Ishikawa (cell line): ENCODE results near the gene CCDC192.

Source experiments
- CEBPB ChIP-seq: IDR thresholded peaks from 2 replicates; pipeline ENCODE4 v1.6.1; 2012
- CREB1 ChIP-seq: IDR thresholded peaks from 2 replicates; pipeline ENCODE4 v1.6.1; 2012; ENCODE audit warnings: low read depth
- EGR1 ChIP-seq: IDR thresholded peaks from 2 replicates; pipeline ENCODE4 v1.6.1; 2012
- EP300 ChIP-seq: IDR thresholded peaks from 2 replicates; pipeline ENCODE4 v1.6.1; 2012; ENCODE audit warnings: borderline replicate concordance
- FOXM1 ChIP-seq: IDR thresholded peaks from 2 replicates; pipeline ENCODE4 v1.6.1; 2012; ENCODE audit warnings: low read depth, borderline replicate concordance
- NFIC ChIP-seq: IDR thresholded peaks from 2 replicates; pipeline ENCODE4 v1.6.1; 2012
- RAD21 ChIP-seq: IDR thresholded peaks from 2 replicates; pipeline ENCODE4 v1.6.1; 2012; ENCODE audit warnings: low read depth
- TAF1 ChIP-seq: IDR thresholded peaks from 2 replicates; pipeline ENCODE4 v1.6.1; 2012; ENCODE audit warnings: low read depth, mild to moderate bottlenecking
- TCF12 ChIP-seq: IDR thresholded peaks from 2 replicates; pipeline ENCODE4 v1.6.1; 2012; ENCODE audit warnings: low read depth
- TEAD4 ChIP-seq: IDR thresholded peaks from 2 replicates; pipeline ENCODE4 v1.6.1; 2012
- YY1 ChIP-seq: IDR thresholded peaks from 2 replicates; pipeline ENCODE4 v1.6.1; 2012; ENCODE audit warnings: low read depth
- ZBTB7A ChIP-seq: IDR thresholded peaks from 2 replicates; pipeline ENCODE4 v1.6.1; 2012; ENCODE audit warnings: low read depth
- TF ChIP-seq, protein P1 (sequence below): IDR thresholded peaks from 2 replicates; pipeline ENCODE4 v1.6.1; 2012
- TF ChIP-seq, protein P2 (sequence below): IDR thresholded peaks from 2 replicates; pipeline ENCODE4 v1.6.1; 2012; ENCODE audit warnings: low read depth, mild to moderate bottlenecking
- TF ChIP-seq, protein P3 (sequence below): IDR thresholded peaks from 2 replicates; pipeline ENCODE4 v1.6.1; 2012

The CCDC192 gene

DNA sequence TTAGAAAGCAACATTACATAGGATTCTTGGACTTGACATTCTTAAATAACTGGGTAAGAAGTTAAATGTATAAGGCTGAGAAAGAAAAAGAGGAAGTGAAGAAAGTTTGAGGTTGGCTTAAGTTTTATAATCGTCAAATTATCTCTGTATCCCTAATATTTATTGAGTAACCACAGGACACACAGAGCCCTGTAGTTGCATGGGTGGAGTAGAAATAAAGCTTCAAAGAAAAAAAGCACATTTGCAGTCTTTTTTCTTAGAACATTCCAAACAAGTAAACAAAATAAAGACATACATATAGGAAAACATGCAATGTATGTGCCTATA, 137.0 kb downstream of the CCDC192 start:
- TF ChIP-seq RAD21 = no peak
- no peak for TF ChIP-seq TCF12
- TF ChIP-seq CREB1 = no peak
- TF ChIP-seq ZBTB7A = no peak
- TF ChIP-seq YY1 = no peak
- no peak for TF ChIP-seq FOXM1
- TF ChIP-seq, protein P1, sequence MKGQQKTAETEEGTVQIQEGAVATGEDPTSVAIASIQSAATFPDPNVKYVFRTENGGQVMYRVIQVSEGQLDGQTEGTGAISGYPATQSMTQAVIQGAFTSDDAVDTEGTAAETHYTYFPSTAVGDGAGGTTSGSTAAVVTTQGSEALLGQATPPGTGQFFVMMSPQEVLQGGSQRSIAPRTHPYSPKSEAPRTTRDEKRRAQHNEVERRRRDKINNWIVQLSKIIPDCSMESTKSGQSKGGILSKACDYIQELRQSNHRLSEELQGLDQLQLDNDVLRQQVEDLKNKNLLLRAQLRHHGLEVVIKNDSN = no peak
- TF ChIP-seq, protein P2, sequence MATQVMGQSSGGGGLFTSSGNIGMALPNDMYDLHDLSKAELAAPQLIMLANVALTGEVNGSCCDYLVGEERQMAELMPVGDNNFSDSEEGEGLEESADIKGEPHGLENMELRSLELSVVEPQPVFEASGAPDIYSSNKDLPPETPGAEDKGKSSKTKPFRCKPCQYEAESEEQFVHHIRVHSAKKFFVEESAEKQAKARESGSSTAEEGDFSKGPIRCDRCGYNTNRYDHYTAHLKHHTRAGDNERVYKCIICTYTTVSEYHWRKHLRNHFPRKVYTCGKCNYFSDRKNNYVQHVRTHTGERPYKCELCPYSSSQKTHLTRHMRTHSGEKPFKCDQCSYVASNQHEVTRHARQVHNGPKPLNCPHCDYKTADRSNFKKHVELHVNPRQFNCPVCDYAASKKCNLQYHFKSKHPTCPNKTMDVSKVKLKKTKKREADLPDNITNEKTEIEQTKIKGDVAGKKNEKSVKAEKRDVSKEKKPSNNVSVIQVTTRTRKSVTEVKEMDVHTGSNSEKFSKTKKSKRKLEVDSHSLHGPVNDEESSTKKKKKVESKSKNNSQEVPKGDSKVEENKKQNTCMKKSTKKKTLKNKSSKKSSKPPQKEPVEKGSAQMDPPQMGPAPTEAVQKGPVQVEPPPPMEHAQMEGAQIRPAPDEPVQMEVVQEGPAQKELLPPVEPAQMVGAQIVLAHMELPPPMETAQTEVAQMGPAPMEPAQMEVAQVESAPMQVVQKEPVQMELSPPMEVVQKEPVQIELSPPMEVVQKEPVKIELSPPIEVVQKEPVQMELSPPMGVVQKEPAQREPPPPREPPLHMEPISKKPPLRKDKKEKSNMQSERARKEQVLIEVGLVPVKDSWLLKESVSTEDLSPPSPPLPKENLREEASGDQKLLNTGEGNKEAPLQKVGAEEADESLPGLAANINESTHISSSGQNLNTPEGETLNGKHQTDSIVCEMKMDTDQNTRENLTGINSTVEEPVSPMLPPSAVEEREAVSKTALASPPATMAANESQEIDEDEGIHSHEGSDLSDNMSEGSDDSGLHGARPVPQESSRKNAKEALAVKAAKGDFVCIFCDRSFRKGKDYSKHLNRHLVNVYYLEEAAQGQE = no peak

DNA sequence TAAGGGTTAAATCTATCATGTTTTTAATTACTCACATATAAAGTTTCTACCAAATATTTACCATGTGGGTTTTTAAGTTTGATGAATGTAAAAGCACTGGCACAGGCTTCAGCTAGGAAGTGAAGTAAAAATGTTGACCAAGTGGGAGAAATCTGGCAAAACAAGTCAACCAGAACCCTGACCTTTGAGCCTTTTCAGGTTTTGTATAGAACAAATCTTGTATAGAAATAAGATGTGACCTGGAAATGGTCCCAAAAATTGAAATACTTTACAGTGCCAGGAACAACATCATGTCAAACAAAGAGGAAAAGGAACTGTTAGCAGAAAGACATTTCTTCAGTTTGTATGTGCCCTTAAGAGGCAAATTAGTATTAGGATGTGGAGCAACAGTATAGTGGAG, 137.6 kb downstream of the CCDC192 start:
- TF ChIP-seq RAD21 (no peak), TAF1 (no peak), EGR1 (no peak), CEBPB (no peak)

DNA sequence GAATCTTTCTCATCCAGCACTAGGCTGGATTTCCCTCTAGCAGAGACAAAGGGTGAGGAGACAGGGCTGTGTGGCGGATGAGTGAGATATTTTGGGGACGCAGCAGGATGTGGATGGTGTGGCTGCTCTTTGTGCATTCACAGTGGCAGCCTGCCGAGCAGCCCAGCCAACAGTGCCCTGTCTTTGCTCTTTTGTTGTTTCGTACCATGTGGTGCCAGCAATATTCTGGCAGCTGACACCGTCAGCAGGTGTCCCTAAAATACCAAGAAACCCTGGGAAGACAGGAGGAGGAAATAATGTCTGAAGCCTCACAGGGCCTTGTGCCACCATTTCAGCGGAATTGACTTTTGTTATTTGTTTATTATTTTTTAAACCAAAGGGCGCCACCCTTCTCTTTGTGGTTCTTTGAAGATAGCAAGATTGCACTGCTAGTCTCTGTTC, 141.4 kb downstream of the CCDC192 start:
- TF ChIP-seq FOXM1 (no peak), RAD21 (no peak), CEBPB (no peak), ZBTB7A (no peak), EGR1 (no peak), TCF12 (no peak), EP300 (no peak), TEAD4 (no peak), CREB1 (no peak), YY1 (no peak), NFIC (no peak), TAF1 (no peak)
- TF ChIP-seq, protein P3, sequence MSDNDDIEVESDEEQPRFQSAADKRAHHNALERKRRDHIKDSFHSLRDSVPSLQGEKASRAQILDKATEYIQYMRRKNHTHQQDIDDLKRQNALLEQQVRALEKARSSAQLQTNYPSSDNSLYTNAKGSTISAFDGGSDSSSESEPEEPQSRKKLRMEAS = no peak
- TF ChIP-seq, protein P2 = no peak
- TF ChIP-seq, protein P1 = no peak

DNA sequence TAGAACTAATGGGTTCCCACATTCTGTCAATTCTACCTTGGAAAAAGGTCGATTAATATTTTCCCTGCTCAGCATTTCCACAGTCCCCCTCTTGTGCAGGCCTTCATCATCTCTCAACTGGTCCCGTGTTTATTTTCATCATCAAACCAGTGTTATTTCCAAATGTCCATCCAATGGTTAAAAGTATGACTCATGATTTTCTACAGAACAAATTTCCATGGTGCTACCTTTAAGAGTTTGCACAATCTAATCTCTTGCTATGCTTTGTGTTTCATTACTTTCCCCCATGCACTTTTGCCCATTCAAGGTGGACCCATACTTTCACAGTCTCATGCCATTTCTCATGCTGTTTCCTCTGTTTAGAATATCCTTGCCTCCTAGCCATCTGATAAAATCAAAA, 143.7 kb downstream of the CCDC192 start:
- TF ChIP-seq, protein P3 = no peak
- TF ChIP-seq CREB1 = no peak
- TF ChIP-seq CEBPB = no peak

DNA sequence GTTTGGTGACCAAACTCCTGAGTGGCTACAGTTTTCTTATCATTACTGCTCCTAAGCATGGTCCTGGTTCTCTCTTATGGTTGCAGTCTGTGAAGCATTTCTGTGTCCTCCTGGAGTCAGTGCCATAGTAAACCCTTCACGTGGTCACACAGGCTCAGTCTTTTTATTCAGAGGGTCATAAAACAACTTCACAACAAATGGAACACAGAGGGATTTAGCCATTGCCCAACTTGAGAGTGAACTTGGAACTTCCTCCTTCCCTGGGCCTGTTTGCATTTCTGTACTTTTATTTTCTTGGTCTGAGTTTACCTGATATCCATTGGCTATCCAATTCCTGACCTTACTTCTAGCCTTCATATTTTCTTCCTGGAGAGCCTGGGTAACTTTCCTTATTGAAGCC, 144.9 kb downstream of the CCDC192 start:
- TF ChIP-seq, protein P3 = no peak
- TF ChIP-seq EP300 (no peak), TCF12 (no peak), NFIC (no peak)

DNA sequence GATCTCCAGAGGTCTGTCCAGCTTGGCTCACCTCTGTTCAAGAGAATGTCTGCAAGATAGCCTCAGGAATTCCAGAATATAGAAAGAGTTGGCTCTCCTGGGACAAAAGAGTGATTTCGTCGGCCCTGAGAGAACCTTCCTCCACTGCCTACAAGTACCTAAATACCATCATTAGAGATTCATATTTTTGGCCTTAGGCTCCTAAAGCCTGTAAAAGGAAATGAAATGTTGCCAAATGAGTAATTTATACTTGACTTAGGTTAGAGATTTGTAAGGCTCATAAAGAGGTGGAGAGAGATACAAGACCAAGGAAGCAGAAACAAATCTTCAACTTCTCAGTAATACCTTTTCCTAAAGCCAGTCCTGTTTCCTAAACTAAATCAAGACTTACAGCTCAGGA, 146.2 kb downstream of the CCDC192 start:
- TF ChIP-seq TCF12 (no peak), EGR1 (no peak), FOXM1 (no peak), RAD21 (no peak), TAF1 (no peak), CEBPB (no peak), YY1 (no peak), CREB1 (no peak)
- TF ChIP-seq, protein P1 = no peak
- TF ChIP-seq, protein P3 = no peak

DNA sequence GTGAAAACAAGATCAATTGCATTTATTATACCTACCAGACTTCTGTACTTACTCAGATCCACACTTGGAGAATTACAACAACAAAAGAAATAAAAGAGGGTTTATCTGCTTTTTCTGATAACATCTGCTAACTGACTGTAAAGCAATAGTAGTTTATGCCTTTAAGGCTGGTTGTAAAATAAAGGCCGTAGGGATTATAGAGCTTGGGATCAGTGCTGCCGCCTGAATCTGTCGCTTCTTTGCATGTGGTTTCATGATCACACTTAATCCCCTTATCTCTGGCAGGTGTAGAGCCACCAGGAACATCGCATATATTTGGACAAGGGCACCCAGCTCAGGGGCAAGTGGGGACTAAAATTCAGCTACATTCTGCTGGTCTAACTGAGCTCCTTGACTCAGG, 146.7 kb downstream of the CCDC192 start:
- no peak for TF ChIP-seq EP300
- no peak for TF ChIP-seq TAF1
- no peak for TF ChIP-seq CREB1
- TF ChIP-seq YY1 = no peak
